ENCODE results near the gene EFNB1.
"Not testable (repeated sequence)": the region's sequence is repeated elsewhere in the genome, so short reads cannot be mapped to it uniquely, and the experiment has no call there.

- not testable (repeated sequence) for TF ChIP-seq CTCF (conservative IDR thresholded peaks at IDR 0.05; ENCODE audit: low read depth in 2 of 2); EZH2 (IDR thresholded peaks at IDR 0.05; ENCODE audit: low read depth, unreplicated experiment); POLR2AphosphoS5 (IDR thresholded peaks at IDR 0.05; ENCODE audit: low read depth); REST (IDR thresholded peaks at IDR 0.05; ENCODE audit: unreplicated experiment); EZH2phosphoT487 (IDR thresholded peaks at IDR 0.05; ENCODE audit: unreplicated experiment); JUNB (IDR thresholded peaks at IDR 0.05; ENCODE audit: unreplicated experiment); CREB1 (CRISPR knock-in tag; IDR thresholded peaks at IDR 0.05; ENCODE audit: low read depth)
These were observed 42.2 kb upstream of the EFNB1 start for GRCh38 chrX:68786581-68786980.

Data from GM23338 (cell line).